Sigmoid colon (tissue), 7 donors: ENCODE data around the gene RAB20. TPM values are rescaled to one million over a fixed set of nuclear protein-coding genes. Genes with fewer than 3 reads are reported as not detected.
"Not testable (repeated sequence)": the region's sequence is repeated elsewhere in the genome, so short reads cannot be mapped to it uniquely, and the experiment has no call there.

Source experiments
- DNase-seq: peaks from one replicate; pipeline ENCODE4 v3.0.0-alpha.2; 2019
- H3K27ac ChIP-seq, 4 donors: fragments of 200-600 bp; sonication (generic); one replicate each; pipeline ENCODE4 v1.5.1; 2016 to 2019; ENCODE audit warnings: mild to moderate bottlenecking in 1 of 4
- H3K27me3 ChIP-seq, 3 donors: fragments of 200-600 bp; sonication (generic); one replicate each; pipeline ENCODE4 v1.5.1; 2019; ENCODE audit warnings: mild to moderate bottlenecking in 1 of 3
- H3K36me3 ChIP-seq, 4 donors: fragments of 200-600 bp; sonication (generic); one replicate each; pipeline ENCODE4 v1.5.1; 2016 to 2019
- H3K4me1 ChIP-seq, 4 donors: fragments of 200-600 bp; sonication (generic); one replicate each; pipeline ENCODE4 v1.5.1; 2017 to 2019
- H3K4me3 ChIP-seq, 4 donors: fragments of 200-600 bp; sonication (generic); one replicate each; pipeline ENCODE4 v1.5.1; 2017 to 2019; ENCODE audit warnings: mild to moderate bottlenecking in 2 of 4, moderate library complexity in 1 of 4
- H3K9me3 ChIP-seq, 4 donors: fragments of 200-600 bp in 3 of 4; sonication (generic) in 3 of 4; one replicate each; pipeline versions ENCODE4 v1.5.1 to v1.6.1; 2013 to 2019
- EP300 ChIP-seq, 4 donors: sonication (generic); formaldehyde crosslinking; IDR thresholded peaks; one replicate each; pipeline ENCODE4 v1.6.1; 2017; ENCODE audit warnings: antibody characterized with exemption in 4 of 4
- POLR2A ChIP-seq, 2 donors: fragments of 450-650 bp; IDR thresholded peaks; one replicate each; pipeline ENCODE4 v1.6.1; 2016; ENCODE audit warnings: antibody characterized with exemption in 2 of 2, mild to moderate bottlenecking in 2 of 2, moderate library complexity in 2 of 2
- POLR2AphosphoS5 ChIP-seq, 4 donors: sonication (generic); formaldehyde crosslinking; IDR thresholded peaks; one replicate each; pipeline ENCODE4 v1.6.1; 2017; ENCODE audit warnings: antibody characterized with exemption in 4 of 4
- WGBS, 2 donors: extraction: QIAGEN DNeasy Blood & Tissue Kit; methylation state at CpG; one replicate each; pipeline ENCODE4 v1.1.7; 2013; 5-methylcytosine and 5-hydroxymethylcytosine counted together
- intact Hi-C: fragments of 100-400 bp; cut with DNase I; formaldehyde crosslinking; loops from one replicate; pipeline ENCODE4 v1.15.1; 2023
- polyA plus RNA-seq, 3 donors: library from polyadenylated mRNA; stranded (reverse); fragments of 200-250 nt; gene quantifications; one replicate each; pipeline ENCODE4 v1.2.3, GENCODE V29; 2013
- total RNA-seq, 4 donors: library from RNA; depleted of rRNA; stranded (reverse); fragments of >200 nt; gene quantifications; one replicate each; pipeline ENCODE4 v1.1.0, GENCODE V29; 2016
- TF ChIP-seq, protein P1 (sequence below), 4 experiments: fragments of 450-650 bp in 3 of 4; fragments of 200-600 bp in 1 of 4; IDR thresholded peaks; one replicate each; pipeline ENCODE4 v1.5.1; 2016 to 2019; ENCODE audit warnings: antibody characterized with exemption in 4 of 4, mild to moderate bottlenecking in 3 of 4, moderate library complexity in 2 of 4
- donor health status: healthy with polysubstance abuse.
- donor health status: Bipolar disorder and iron deficiency.
- donor health status: healthy.

The RAB20 gene
- total and polyA plus RNA-seq, 7 donors: 6.9 to 61.7 (median 21.3) TPM

DNA sequence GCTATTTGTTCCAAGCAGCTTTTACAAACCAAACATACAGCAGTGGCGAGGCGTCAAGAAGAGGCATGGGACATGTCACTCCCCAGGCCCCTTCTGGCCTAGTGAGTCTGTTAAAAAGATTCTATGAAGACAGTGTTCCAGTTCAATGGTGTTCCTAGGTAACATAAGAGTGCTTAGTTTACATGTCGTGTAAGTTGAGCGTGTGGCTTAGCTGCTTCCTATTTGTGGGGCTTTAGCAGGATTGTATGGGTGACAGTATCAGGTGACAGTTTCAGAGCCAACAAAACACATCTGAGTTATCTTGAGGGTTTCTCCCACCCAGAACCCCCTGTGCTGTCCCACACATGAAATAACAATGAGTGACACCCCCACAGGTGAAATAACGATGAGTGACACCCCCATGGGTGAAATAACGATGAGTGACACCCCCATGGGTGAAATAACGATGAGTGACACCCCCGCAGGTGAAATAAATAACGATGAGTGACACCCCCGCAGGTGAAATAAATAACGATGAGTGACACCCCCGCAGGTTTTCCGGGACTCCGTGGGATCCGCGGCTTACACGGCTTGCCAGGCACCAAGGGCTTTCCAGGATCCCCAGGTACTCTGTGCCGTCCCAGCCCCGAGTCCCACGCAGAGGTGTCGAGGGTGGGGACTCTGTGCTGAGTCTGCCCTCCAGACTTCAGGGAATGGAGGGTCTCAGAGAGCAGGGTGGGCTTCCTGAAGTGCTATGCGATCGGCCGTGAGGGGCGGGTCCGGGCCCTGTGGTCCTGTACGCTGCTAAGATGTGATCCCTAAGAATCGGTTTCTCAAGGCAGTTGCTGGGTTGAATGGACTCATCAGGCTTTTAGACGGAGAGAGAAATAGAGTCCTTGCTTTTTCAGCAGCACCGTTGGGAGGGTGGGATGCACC is 68.6 kb downstream of the RAB20 start:
- intact Hi-C loops: no loop called here
- no peak for TF ChIP-seq POLR2A (IDR thresholded peaks at IDR 0.05)
- no peak for TF ChIP-seq EP300 (IDR thresholded peaks at IDR 0.05)
- no peak for TF ChIP-seq POLR2AphosphoS5 (IDR thresholded peaks at IDR 0.05)
- TF ChIP-seq, protein P1, sequence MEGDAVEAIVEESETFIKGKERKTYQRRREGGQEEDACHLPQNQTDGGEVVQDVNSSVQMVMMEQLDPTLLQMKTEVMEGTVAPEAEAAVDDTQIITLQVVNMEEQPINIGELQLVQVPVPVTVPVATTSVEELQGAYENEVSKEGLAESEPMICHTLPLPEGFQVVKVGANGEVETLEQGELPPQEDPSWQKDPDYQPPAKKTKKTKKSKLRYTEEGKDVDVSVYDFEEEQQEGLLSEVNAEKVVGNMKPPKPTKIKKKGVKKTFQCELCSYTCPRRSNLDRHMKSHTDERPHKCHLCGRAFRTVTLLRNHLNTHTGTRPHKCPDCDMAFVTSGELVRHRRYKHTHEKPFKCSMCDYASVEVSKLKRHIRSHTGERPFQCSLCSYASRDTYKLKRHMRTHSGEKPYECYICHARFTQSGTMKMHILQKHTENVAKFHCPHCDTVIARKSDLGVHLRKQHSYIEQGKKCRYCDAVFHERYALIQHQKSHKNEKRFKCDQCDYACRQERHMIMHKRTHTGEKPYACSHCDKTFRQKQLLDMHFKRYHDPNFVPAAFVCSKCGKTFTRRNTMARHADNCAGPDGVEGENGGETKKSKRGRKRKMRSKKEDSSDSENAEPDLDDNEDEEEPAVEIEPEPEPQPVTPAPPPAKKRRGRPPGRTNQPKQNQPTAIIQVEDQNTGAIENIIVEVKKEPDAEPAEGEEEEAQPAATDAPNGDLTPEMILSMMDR (IDR thresholded peaks at IDR 0.05): no peak
- Histone ChIP-seq H3K36me3 (peaks cover 77 to 97% (median 83%) of the 10 kb centered on the region in 4 donors), H3K4me3 (no peak overlapping the region), H3K27me3 (no peaks in the 10 kb centered on the region), H3K27ac (peak overlapping the region in 1 of 4 donors; percentile 2), H3K4me1 (no peaks in the 10 kb centered on the region), H3K9me3 (no peaks in the 10 kb centered on the region)
- WGBS, 2 donors: 95% methylated on average over 30 of the region's 30 CpGs
- no peak for DNase-seq

DNA sequence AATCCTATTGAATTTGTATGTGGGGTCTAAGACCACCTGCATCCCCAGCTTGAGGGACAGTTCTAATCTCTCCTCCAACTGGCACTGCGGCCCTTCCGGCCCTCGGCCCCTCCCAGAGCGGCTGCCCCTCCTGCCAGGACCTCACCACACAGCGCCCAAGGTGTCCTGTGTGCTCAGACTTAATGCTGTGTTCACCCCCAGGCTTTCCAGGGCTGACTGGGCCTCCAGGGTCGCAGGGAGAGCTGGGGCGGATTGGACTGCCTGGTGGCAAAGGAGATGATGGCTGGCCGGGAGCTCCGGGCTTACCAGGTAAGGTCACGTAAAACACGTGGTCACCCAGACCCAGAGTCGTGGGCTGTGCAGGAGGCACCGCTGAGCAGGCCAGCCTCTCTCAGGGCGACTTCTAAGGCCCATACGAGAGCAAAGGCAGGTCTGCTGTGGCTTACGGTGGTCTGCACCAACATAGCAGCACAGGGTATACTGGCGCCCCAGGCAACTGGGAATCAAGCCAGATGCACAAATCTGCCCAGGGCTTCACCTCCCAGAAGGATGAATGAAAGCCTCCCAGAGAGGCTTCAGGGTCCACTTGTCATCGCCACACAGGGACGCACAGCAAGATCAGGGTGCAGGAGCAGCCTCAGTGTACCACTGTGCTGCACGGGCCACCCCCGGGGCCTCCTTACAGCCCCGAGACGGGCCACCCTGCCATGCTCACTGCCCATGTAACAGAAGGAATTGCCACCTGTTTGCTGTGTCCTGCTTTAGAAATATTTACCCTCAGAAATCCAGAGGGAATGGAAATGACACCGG is 69.4 kb downstream of the RAB20 start:
- H3K9me3 ChIP-seq: no peaks in the 10 kb centered on the region
- H3K27me3 ChIP-seq: no peaks in the 10 kb centered on the region
- no peak overlapping the region for H3K27ac ChIP-seq
- no peaks in the 10 kb centered on the region for H3K4me1 ChIP-seq
- H3K36me3 ChIP-seq: peaks cover 72 to 100% (median 81%) of the 10 kb centered on the region in 4 donors
- intact Hi-C loops: no loop called here
- no peak overlapping the region for H3K4me3 ChIP-seq
- no peak for DNase-seq
- TF ChIP-seq, protein P1 (IDR thresholded peaks at IDR 0.05): no peak
- TF ChIP-seq EP300 (IDR thresholded peaks at IDR 0.05) (no peak), POLR2A (IDR thresholded peaks at IDR 0.05) (no peak), POLR2AphosphoS5 (IDR thresholded peaks at IDR 0.05) (no peak)
- 91 to 95% methylated on average over 24 of the region's 24 CpGs for WGBS, 2 donors

DNA sequence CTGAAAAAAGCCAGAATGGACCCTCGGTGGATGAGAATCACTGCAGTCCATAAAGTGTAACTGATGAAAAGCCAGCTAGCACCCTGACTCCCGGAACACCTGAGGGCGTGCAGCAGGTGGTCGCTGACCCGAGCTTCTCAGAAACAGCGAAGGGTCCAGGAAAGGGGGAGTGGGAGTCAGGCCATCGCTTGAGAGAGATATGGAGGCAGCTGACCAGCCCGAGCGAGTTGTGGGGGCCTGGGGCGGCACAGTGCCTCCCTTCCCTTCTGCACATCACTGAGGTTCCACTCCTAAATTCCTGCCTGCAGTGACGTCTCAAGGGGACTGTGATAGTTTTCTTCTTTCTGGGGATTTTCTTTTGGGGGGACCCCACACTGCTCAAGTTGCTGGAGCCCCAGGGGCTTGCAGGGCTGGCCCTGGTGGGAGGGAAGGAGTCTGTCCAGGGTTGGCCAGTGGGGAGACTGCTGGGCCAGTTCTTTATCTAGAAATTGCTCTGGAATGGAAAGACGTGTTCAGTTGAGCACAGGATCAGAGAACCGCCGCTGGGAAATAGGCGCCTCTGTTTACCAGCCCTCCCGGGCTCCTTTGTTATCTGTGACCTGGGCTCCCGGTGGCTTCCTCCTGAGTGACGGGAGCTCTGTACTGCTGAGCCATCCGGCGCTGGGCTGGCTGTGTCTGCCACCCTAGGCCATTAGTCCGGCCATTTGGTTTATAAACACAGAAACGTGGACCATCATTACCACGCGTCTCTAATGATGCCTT is 71.3 kb downstream of the RAB20 start:
- Histone ChIP-seq H3K36me3 (peaks cover 64 to 97% (median 74%) of the 10 kb centered on the region in 4 donors), H3K4me3 (no peak overlapping the region), H3K27me3 (no peaks in the 10 kb centered on the region), H3K4me1 (no peaks in the 10 kb centered on the region), H3K9me3 (no peaks in the 10 kb centered on the region), H3K27ac (no peak overlapping the region)
- intact Hi-C loops: no loop called here
- 92% methylated on average over 24 of the region's 24 CpGs for WGBS, 2 donors
- TF ChIP-seq, protein P1 (IDR thresholded peaks at IDR 0.05): no peak
- TF ChIP-seq EP300 (IDR thresholded peaks at IDR 0.05): no peak
- TF ChIP-seq POLR2A (IDR thresholded peaks at IDR 0.05): no peak
- no peak for TF ChIP-seq POLR2AphosphoS5 (IDR thresholded peaks at IDR 0.05)
- no peak for DNase-seq

DNA sequence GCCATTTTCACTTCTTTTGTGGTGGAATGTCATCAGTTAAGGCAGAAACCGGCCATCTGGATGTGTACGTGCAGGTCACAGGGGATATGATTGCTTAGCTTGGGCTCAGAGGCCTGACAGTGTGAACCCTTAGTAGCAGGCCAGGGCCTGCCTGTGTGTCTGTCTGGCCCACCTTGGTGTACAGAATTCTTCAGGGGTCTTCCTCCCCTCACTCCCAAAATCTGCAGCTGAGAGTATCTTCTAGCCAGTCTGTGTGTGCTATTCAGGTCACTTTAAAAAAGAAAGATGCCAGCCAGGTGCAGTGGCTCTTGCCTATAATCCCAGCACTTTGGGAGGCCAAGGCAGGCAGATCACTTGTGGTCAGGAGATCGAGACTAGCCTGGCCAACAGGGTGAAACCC is 74.6 kb downstream of the RAB20 start:
- H3K4me3 ChIP-seq, H3K27me3 ChIP-seq, H3K4me1 ChIP-seq, H3K9me3 ChIP-seq, DNase-seq, intact Hi-C loops: not testable (repeated sequence)
- peak overlapping the region in 1 of 4 donors; percentile 7 for H3K27ac ChIP-seq
- H3K36me3 ChIP-seq: peaks cover 54 to 97% (median 83%) of the 10 kb centered on the region in 4 donors
- WGBS, 2 donors: 88 to 95% methylated on average over 3 of the region's 3 CpGs
